DMS79 treated with DMSO at 0.1 percent for 48 hours (cell line): ENCODE data around the gene ANXA2.
"Not testable (repeated sequence)": the region's sequence is repeated elsewhere in the genome, so short reads cannot be mapped to it uniquely, and the experiment has no call there.

ENCODE experiments used
- DNase-seq: peaks from one replicate; lab custom pipeline; 2025; lab: John Stamatoyannopoulos, UW

ANXA2 gene

DNA sequence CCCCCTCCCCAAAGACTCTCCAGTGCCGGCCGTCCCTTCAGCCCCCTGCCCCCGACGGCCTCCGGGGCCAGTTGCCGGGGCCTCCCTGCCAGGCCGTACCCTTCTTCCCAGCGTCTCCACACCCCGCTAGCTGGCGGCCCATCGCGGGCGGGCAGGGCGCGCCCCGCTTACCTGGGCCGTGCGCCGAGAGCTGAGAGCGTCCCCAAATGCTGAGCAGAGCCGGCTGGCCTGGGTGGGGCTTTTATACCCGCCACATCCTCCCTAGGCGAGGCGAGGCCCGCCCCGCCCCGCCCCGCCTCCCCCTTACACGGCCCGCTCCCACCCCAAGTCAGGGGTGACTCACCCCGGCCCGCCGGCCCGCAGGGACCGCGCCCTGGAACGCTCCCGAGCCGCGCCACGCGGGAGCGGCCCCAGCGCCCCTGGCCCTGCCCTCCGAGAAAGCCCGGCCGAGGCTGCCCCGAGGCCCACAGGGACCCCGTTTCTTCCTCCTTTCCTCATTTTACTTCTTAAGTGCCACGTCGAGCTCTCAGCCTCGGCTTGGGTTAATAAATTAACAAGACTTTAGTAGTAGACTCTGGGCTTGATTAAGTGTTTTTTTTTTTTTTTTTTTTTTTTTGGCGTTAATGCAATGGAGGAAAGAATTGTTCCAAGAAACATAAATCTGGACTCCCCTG lies at the start of gene ANXA2:
Gene ANXA2, minus strand, starts transcription at position 215 of the 674 bp plus-strand sequence. CDS start 11,911 bp downstream, outside the sequence.
- no peak for DNase-seq

DNA sequence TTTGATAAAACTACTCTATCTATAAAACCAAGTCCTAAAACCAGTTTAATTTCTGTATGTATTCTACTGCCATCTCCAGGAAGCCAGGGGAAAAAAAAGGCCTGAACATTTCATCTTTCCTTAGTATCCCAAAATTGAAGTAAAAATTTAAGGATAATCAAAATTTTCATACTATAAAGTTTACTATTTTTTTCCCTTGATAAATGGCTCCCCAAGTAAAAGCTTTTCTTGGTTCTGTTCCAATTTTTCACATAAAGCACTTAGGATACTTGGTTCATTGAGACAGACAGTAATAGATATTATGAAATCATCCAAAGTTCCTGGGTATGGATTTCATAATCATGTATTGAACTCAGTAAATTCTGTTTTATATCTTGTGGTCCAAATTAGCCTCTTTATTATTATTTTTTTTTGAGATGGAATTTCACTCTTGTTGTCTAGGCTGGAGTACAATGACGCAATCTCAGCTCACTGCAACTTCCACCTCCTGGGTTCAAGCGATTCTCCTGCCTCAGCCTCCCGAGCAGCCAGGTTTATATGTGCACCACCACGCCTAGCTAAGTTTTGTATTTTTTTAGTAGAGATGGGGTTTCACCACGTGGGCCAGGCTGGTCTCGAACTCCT lies 46.6 kb upstream of the ANXA2 start:
- no peak for DNase-seq

- DNase-seq: no peak
These were observed 45.0 kb upstream of the ANXA2 start for GRCh38 chr15:60442763-60443162.

DNA sequence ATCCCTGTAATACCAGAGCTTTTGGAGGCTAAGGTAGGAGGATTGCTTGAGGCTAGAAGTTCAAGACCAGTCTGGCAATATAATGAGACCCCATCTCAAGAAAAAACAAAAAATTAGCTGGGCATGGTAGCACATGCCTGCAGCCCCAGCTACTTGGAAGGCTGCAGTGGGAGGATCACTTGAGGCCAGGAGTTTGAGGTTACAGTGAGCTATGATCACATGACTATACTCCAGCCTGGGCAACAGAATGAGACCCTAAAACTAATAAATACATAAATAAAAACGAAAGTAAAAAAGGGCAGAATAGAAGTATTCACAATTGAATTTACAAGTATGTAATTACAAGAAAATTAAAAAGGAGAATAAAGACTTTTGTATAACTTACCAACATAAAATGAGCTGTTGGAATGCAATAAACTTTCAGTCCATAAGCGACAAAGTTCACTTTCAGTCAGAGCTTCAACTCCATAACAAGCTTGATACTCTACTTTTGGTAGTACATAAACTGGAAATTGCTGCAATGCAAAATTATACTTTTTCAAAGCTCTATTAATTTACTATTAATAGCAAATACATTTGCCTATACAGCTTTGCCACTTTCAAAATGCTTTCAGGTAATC lies 44.4 kb upstream of the ANXA2 start:
- no peak for DNase-seq

- no peak for DNase-seq
These were observed 43.5 kb upstream of the ANXA2 start for GRCh38 chr15:60441331-60441730.

GRCh38 chr15:60438646-60439045 lies 40.9 kb upstream of the ANXA2 start:
- no peak for DNase-seq

- no peak for DNase-seq
These were observed 31.1 kb upstream of the ANXA2 start for GRCh38 chr15:60428935-60429334.

DNA sequence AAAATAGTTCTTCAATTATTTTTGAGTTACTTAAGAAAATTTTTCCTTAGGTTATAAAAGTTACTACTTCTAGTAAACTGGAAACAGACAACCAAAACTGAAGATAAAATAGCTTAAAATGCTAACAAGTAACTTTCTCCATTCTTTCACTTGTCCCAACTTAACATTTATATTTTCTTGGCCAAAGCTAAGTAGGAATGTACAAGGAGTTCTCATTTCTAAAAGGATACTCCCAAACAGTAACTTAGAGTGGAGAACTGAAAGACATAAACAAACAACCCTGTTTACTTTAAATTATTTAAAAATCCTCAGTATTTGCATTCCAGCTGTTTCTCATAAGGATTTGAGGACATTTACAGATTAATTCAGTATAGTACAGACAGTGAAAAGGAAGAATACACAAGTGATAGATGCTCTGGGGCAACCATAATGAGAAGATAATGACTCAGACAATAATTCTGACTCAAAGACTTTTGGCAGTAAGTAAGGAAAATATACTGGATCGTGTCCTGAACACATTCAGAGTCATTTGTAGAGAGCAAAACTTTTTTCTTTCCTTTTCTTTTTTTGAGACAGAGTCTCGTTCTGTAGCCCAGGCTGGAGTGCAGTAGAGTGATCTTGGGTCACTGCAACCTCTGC lies 29.2 kb upstream of the ANXA2 start:
- no peak for DNase-seq

DNA sequence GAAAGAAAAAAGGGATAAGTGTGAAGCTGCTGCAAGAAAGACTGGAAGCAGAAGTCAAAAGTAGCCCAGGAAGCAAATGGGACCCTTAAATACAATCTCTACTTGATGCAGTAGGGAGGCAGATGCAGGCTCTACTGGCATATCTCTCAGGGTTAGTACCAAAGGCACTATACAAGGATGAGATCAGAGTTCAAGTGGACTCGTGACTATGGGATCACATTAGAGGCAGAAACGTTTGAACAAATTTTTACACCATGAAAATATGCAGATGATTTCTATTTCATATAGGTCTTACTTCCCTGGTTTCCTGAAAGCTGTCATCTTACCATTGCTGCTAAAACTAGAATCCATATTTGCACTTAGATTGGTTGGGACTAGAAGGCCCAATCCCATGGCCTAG lies 27.7 kb upstream of the ANXA2 start:
- DNase-seq: no peak

GRCh38 chr15:60424006-60424405 lies 26.2 kb upstream of the ANXA2 start:
- no peak for DNase-seq

- peak; percentile 24 for DNase-seq
These were observed 25.8 kb upstream of the ANXA2 start for GRCh38 chr15:60423537-60423936.

DNA sequence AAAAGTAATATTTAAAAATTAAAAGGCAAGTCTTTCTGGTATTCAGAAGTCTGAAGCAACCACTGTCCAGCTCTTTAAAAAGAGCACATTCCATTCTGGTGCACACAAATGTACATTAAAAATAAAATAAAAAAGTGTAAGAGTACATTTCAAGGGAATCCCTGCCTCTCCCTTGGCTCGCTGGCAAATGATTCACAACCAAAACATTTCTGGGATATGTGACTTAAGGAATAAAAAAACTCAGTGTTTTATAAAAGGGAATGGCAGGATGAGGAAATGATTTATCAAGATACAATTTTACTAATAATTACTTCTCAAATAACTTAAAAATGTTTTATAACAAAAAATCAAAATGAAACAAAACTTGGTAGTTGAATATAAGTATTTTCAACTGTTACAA lies 23.8 kb upstream of the ANXA2 start:
- no peak for DNase-seq

DNA sequence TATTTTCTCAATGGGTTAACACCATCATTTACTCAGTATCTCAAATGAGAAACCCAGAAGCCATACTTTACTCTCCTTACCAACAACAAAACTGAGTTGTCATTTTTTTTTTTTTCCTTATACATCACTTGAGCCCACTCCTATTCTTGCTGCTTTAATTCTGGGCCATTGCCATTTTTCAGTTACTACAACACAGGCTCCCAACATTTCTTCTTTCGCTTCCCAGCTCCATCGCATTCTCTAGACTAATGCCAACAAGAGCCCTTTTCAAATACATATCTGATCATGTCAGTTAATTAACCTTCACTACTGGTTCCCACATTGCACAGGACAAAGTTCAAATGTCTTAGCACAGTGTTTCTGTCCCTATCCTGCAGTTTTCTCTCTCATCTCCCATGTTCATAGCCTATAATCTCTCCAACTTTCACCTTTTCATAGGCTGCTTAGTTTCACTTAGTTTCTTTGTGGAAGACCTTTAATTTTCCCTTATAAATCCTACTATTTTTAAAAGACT lies 22.5 kb upstream of the ANXA2 start:
- DNase-seq: no peak

DNA sequence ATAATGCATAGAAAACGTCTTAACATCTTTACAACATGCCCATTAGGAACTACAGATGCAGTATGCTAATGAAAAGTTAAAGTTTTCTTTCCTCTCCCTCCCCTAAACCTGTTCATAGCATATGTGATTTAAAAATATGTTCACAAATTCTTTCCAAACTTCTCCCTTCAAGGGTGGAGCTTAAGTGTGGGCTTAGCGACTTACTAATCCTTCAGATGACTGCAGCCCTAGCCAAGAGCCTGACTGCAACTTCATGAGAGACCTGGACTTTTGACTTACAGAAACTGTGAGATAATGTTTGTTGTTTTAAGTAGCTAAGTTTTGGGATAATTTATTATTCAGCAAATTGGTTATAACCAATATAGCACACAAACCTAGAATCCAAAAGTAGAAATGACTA lies 22.0 kb upstream of the ANXA2 start:
- DNase-seq: no peak

DNA sequence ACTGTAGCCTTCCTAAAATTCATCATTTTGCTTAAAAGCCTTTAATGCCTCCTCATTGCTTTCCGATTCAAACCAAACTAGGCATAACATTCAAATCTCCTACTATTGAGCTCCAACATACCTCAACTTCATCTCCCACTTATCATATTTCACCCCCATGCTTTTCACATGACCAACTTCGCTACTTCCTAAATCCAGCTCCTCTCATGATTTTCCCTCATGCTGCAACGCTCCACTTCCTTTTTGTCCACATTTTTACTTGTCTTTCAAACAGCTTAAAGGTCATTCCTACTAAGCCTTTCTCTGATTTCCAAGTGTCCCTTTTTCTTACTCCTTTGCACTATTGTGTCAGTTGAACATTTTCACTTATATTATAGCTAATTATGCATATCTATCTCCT lies 20.3 kb upstream of the ANXA2 start:
- no peak for DNase-seq

DNA sequence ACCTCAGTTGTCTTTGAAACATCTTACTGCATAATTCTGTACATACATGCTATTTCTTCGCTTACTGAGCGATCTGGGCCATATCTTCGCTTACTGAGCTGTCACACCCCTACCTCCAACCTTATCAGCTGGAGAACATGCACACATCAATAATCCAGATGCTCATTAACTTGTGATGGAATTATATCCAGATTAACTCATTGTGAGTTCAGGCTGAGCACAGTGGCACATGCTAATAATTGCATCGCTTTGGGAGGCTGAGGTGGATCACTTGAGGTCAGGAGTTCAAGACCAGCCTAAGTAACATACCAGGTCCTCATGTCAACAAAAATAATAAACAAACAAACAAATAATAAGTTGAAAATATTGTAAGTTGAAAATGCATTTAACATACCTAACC lies 19.3 kb upstream of the ANXA2 start:
- no peak for DNase-seq

GRCh38 chr15:60416484-60416883 lies 18.7 kb upstream of the ANXA2 start:
- no peak for DNase-seq

DNA sequence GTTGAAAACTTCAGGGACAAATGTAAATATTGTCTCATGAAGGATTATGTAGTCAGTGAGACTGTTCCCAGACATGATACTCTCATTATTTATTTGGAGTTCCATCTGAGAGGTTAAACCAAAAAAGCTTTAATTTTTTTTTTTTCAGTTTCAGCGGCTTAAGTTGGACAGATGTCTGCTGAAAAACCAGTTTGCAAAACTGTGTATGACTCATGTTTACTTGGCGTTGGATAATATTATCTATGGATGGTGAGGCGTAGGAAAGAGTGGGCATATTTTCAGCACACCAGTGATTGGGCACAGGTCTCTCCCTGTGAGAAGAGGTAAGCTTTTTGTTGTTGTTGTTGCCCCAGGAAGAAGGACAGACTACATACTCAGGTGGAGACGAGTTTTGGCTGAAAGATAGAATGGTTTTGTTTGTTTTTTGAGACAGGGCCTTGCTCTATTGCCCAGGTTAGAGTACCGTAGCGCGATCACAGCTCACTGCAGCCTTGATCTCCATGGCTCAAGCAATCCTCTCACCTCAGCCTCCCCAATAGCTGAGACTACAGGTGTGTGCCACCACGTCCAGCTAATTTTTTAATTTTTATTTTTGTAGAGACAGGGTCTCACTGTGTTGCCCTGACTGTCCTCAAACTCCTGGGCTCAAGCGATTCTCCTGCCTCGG lies 16.4 kb upstream of the ANXA2 start:
- no peak for DNase-seq

- no peak for DNase-seq
These were observed 15.5 kb upstream of the ANXA2 start for GRCh38 chr15:60413231-60413824.

- not testable (repeated sequence) for DNase-seq
These were observed 15.0 kb upstream of the ANXA2 start for GRCh38 chr15:60412807-60413206.

GRCh38 chr15:60411774-60412425 lies 14.1 kb upstream of the ANXA2 start:
- no peak for DNase-seq
